GM03348 (cell line): ENCODE results near the gene SEMA6B.
"Not testable (repeated sequence)": the region's sequence is repeated elsewhere in the genome, so short reads cannot be mapped to it uniquely, and the experiment has no call there.

Experiments
- DNase-seq: peaks from one replicate; pipeline ENCODE4 v3.0.0; 2012; ENCODE audit warnings: low spot score

SEMA6B gene

GRCh38 chr19:4547303-4548237, 11.9 kb downstream of the SEMA6B start:
- no peak for DNase-seq

- no peak for DNase-seq
Measured at GRCh38 chr19:4543842-4544647, 15.4 kb downstream of the SEMA6B start.

- DNase-seq = no peak
Measured at GRCh38 chr19:4542896-4543841, 16.3 kb downstream of the SEMA6B start.

- DNase-seq = not testable (repeated sequence)
Measured at GRCh38 chr19:4541806-4542145, 17.7 kb downstream of the SEMA6B start.

GRCh38 chr19:4541114-4541805, 18.2 kb downstream of the SEMA6B start:
- DNase-seq = no peak

- DNase-seq = no peak
Measured at GRCh38 chr19:4539693-4540581, 19.5 kb downstream of the SEMA6B start, which contains the start of gene LRG1. Gene LRG1 (minus strand): TSS chr19:4540036. CDS start chr19:4540013, 23 bp downstream.

- DNase-seq = no peak
Measured at GRCh38 chr19:4539169-4539692, 20.3 kb downstream of the SEMA6B start.

- no peak for DNase-seq
Measured at GRCh38 chr19:4538601-4538954, 20.9 kb downstream of the SEMA6B start.

GRCh38 chr19:4537953-4538600, 21.4 kb downstream of the SEMA6B start:
- DNase-seq = no peak

GRCh38 chr19:4536798-4537197, 22.7 kb downstream of the SEMA6B start:
- no peak for DNase-seq

GRCh38 chr19:4534836-4535658, 24.4 kb downstream of the SEMA6B start, which contains the start of gene PLIN5:
Gene PLIN5 (minus strand): TSS chr19:4535224. CDS start chr19:4534074, 1,150 bp downstream.
- peak; percentile 69 for DNase-seq

- no peak for DNase-seq
Measured at GRCh38 chr19:4533835-4534424, 25.6 kb downstream of the SEMA6B start.

- DNase-seq = no peak
Measured at GRCh38 chr19:4533334-4533733, 26.1 kb downstream of the SEMA6B start.

- no peak for DNase-seq
Measured at GRCh38 chr19:4531562-4532165, 27.8 kb downstream of the SEMA6B start.

GRCh38 chr19:4529924-4530522, 29.5 kb downstream of the SEMA6B start:
- DNase-seq = no peak

GRCh38 chr19:4528843-4529242, 30.6 kb downstream of the SEMA6B start:
- DNase-seq = no peak

GRCh38 chr19:4527377-4527776, 32.1 kb downstream of the SEMA6B start:
- DNase-seq = not testable (repeated sequence)
